Measurements from ENCODE around the gene LIN54. TPM values are rescaled to one million over a fixed set of nuclear protein-coding genes. Genes with fewer than 3 reads are reported as not detected.

LIN54 gene
- total and polyA plus RNA-seq, 9 of the 15 experiments (the other 6 are each of a cell fraction or from before 2014, with no cell fraction given), result 2.2 to 22.5 (median 15.8) TPM

DNA sequence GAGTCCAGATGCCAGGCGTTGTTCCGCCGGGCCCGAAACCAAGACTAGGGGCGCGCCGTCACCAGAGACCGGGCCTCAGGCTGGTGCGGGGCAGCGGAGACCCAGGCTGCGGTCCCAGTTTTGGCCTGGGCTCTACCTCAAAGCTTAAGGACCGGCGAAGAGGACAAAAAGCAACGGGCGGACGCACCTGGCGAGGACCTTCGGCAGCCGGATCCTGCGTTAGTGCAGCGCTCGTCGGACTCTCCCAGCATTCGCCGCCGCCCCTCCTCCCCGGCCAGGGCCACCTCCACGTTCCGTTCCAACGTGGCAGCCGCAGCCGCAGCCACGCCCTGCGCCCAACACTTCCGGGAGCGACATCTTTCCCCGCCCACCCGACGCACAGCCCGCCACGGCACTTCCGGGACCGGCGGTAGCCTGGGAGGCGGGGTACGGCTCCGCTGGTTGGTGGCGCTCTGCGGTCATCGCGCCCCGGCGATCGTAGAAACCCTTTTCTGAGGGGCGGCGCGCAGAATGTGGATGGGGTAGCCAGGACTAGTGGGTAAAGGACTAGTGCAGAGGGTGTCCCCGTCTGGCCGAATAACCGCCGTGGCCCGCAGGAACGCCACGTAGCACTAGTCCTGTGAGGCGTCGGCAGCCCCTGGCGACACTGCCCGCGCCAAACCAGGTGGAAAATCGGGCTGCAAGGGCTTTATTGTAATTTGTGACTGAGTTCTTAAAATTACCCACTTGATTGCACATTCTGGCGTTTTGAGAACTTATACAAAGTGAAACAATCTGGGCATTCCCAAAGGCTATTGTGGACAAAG lies 119.5 kb downstream of the LIN54 start, which contains the start of gene SEC31A (continued):
- TF ChIP-seq, protein P1, sequence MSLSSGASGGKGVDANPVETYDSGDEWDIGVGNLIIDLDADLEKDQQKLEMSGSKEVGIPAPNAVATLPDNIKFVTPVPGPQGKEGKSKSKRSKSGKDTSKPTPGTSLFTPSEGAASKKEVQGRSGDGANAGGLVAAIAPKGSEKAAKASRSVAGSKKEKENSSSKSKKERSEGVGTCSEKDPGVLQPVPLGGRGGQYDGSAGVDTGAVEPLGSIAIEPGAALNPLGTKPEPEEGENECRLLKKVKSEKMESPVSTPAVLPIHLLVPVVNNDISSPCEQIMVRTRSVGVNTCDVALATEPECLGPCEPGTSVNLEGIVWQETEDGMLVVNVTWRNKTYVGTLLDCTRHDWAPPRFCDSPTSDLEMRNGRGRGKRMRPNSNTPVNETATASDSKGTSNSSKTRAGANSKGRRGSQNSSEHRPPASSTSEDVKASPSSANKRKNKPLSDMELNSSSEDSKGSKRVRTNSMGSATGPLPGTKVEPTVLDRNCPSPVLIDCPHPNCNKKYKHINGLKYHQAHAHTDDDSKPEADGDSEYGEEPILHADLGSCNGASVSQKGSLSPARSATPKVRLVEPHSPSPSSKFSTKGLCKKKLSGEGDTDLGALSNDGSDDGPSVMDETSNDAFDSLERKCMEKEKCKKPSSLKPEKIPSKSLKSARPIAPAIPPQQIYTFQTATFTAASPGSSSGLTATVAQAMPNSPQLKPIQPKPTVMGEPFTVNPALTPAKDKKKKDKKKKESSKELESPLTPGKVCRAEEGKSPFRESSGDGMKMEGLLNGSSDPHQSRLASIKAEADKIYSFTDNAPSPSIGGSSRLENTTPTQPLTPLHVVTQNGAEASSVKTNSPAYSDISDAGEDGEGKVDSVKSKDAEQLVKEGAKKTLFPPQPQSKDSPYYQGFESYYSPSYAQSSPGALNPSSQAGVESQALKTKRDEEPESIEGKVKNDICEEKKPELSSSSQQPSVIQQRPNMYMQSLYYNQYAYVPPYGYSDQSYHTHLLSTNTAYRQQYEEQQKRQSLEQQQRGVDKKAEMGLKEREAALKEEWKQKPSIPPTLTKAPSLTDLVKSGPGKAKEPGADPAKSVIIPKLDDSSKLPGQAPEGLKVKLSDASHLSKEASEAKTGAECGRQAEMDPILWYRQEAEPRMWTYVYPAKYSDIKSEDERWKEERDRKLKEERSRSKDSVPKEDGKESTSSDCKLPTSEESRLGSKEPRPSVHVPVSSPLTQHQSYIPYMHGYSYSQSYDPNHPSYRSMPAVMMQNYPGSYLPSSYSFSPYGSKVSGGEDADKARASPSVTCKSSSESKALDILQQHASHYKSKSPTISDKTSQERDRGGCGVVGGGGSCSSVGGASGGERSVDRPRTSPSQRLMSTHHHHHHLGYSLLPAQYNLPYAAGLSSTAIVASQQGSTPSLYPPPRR (CRISPR knock-in tag; IDR thresholded peaks at IDR 0.05; ENCODE audit: borderline replicate concordance), result 0 out of 2 replicates have a peak, but pooled peaks have one; percentile 43
- peak; percentile 88; the same call in 1 of the 2 replicates for TF ChIP-seq ESRRA (IDR thresholded peaks at IDR 0.05; ENCODE audit: borderline replicate concordance, low read depth)
- no peak for TF ChIP-seq PTBP1 (IDR thresholded peaks at IDR 0.05; ENCODE audit: low read depth, low read length)
- TF ChIP-seq JUND (IDR thresholded peaks at IDR 0.05; ENCODE audit: borderline replicate concordance, low read depth, low read length), result peak; percentile 61
- no peak; the same call in 2 of the 3 replicates for TF ChIP-seq JUND (tag; IDR thresholded peaks at IDR 0.05; ENCODE audit: borderline replicate concordance, low read depth, low read length)
- peak; percentile 28; the same call in 1 of the 2 replicates for TF ChIP-seq ZBTB17 (CRISPR knock-in tag; IDR thresholded peaks at IDR 0.05)
- peak; percentile 68; the same call in 1 of the 2 replicates for TF ChIP-seq TAF7 (tag; IDR thresholded peaks at IDR 0.05)
- TF ChIP-seq, protein P2, sequence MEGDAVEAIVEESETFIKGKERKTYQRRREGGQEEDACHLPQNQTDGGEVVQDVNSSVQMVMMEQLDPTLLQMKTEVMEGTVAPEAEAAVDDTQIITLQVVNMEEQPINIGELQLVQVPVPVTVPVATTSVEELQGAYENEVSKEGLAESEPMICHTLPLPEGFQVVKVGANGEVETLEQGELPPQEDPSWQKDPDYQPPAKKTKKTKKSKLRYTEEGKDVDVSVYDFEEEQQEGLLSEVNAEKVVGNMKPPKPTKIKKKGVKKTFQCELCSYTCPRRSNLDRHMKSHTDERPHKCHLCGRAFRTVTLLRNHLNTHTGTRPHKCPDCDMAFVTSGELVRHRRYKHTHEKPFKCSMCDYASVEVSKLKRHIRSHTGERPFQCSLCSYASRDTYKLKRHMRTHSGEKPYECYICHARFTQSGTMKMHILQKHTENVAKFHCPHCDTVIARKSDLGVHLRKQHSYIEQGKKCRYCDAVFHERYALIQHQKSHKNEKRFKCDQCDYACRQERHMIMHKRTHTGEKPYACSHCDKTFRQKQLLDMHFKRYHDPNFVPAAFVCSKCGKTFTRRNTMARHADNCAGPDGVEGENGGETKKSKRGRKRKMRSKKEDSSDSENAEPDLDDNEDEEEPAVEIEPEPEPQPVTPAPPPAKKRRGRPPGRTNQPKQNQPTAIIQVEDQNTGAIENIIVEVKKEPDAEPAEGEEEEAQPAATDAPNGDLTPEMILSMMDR (IDR thresholded peaks at IDR 0.05 in 2 of 3, conservative IDR thresholded peaks at IDR 0.05 in 1 of 3; ENCODE audit: insufficient read depth in 2 of 3, low read depth in 1 of 3, low read length in 3 of 3), result peak in 2 of 3 experiments; percentile 8 to 9; a peak in 1 of 6 replicates
- TF ChIP-seq, protein P3, sequence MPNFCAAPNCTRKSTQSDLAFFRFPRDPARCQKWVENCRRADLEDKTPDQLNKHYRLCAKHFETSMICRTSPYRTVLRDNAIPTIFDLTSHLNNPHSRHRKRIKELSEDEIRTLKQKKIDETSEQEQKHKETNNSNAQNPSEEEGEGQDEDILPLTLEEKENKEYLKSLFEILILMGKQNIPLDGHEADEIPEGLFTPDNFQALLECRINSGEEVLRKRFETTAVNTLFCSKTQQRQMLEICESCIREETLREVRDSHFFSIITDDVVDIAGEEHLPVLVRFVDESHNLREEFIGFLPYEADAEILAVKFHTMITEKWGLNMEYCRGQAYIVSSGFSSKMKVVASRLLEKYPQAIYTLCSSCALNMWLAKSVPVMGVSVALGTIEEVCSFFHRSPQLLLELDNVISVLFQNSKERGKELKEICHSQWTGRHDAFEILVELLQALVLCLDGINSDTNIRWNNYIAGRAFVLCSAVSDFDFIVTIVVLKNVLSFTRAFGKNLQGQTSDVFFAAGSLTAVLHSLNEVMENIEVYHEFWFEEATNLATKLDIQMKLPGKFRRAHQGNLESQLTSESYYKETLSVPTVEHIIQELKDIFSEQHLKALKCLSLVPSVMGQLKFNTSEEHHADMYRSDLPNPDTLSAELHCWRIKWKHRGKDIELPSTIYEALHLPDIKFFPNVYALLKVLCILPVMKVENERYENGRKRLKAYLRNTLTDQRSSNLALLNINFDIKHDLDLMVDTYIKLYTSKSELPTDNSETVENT (CRISPR knock-in tag; IDR thresholded peaks at IDR 0.05), result peak; percentile 88; the same call in 1 of the 2 replicates
- TF ChIP-seq TAF9B (IDR thresholded peaks at IDR 0.05; ENCODE audit: partially characterized antibody), result peak; percentile 87
- TF ChIP-seq MBD2 (IDR thresholded peaks at IDR 0.05; ENCODE audit: borderline replicate concordance, low read depth), result peak; percentile 55; the same call in 1 of the 2 replicates
- TF ChIP-seq, protein P4, sequence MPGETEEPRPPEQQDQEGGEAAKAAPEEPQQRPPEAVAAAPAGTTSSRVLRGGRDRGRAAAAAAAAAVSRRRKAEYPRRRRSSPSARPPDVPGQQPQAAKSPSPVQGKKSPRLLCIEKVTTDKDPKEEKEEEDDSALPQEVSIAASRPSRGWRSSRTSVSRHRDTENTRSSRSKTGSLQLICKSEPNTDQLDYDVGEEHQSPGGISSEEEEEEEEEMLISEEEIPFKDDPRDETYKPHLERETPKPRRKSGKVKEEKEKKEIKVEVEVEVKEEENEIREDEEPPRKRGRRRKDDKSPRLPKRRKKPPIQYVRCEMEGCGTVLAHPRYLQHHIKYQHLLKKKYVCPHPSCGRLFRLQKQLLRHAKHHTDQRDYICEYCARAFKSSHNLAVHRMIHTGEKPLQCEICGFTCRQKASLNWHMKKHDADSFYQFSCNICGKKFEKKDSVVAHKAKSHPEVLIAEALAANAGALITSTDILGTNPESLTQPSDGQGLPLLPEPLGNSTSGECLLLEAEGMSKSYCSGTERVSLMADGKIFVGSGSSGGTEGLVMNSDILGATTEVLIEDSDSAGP (CRISPR knock-in tag; IDR thresholded peaks at IDR 0.05), result 0 out of 2 replicates have a peak, but pooled peaks have one; percentile 17
- TF ChIP-seq, protein P5, sequence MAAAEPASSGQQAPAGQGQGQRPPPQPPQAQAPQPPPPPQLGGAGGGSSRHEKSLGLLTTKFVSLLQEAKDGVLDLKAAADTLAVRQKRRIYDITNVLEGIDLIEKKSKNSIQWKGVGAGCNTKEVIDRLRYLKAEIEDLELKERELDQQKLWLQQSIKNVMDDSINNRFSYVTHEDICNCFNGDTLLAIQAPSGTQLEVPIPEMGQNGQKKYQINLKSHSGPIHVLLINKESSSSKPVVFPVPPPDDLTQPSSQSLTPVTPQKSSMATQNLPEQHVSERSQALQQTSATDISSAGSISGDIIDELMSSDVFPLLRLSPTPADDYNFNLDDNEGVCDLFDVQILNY (CRISPR knock-in tag; IDR thresholded peaks at IDR 0.05), result peak; percentile 83; the same call in 1 of the 2 replicates
- peak; percentile 99 for TF ChIP-seq CREM (IDR thresholded peaks at IDR 0.05; ENCODE audit: low read depth)
